ENCODE data around the gene CUL5.

The CUL5 gene

GRCh38 chr11:108101090-108101775 is 92.5 kb downstream of the CUL5 start:
- Histone ChIP-seq H3K27me3 (ENCODE audit: low read length) (no peaks in the 10 kb centered on the region), H3F3A (ENCODE audit: insufficient read depth) (no peaks in the 10 kb centered on the region; the same call in 1 of the 2 replicates), H3K27ac (ENCODE audit: low read depth, low read length) (no peak overlapping the region), H3K9me2 (replicated peaks; ENCODE audit: insufficient read depth, low read length) (no peaks in the 10 kb centered on the region), H3K9me3 (ENCODE audit: insufficient read depth, low read length) (no peaks in the 10 kb centered on the region), H3K36me3 (ENCODE audit: low read length) (peaks cover 25% of the 10 kb centered on the region), H2AFZ (ENCODE audit: low read depth, low read length, severe bottlenecking) (no peak overlapping the region), H3K4me3 (ENCODE audit: insufficient read depth, low read length, poor library complexity, severe bottlenecking) (no peak overlapping the region), H3K79me2 (ENCODE audit: insufficient read depth, low read length) (no peaks in the 10 kb centered on the region), H4K20me1 (ENCODE audit: low read depth, low read length) (no peaks in the 10 kb centered on the region), H3K4me2 (ENCODE audit: low read depth, low read length, poor library complexity, severe bottlenecking) (no peak overlapping the region), H3K9ac (ENCODE audit: low read length) (no peak overlapping the region)
- TF ChIP-seq EZH2phosphoT487 (conservative IDR thresholded peaks at IDR 0.05; ENCODE audit: low read length) (no peak), CTCF (IDR thresholded peaks at IDR 0.05; ENCODE audit: insufficient read depth, low read length, poor library complexity, severe bottlenecking) (no peak)

DNA sequence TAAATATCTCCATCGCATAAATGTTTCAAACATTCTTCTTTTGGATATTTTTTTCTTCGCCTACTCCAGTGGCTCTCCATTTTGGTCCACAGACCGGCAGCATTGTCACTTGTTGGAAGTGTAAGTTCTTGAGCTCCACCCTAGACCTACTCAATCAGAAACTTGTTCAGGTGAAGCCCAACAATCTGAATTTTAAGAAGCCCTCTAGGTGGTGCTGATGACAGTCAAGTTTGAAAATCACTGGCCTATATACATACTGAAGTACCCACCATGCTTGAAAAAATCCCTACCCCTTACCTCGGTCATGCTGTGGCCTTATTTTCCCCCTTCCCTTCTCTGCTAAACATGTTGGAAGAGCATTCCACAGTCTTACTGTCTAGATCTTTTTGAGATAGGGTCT is 102.4 kb downstream of the CUL5 start:
- no peak overlapping the region for H3K27ac ChIP-seq (ENCODE audit: low read depth, low read length)
- H3K36me3 ChIP-seq (ENCODE audit: low read length) = no peaks in the 10 kb centered on the region
- no peaks in the 10 kb centered on the region for H3K79me2 ChIP-seq (ENCODE audit: insufficient read depth, low read length)
- no peaks in the 10 kb centered on the region for H3K9me3 ChIP-seq (ENCODE audit: insufficient read depth, low read length)
- H3K4me2 ChIP-seq (ENCODE audit: low read depth, low read length, poor library complexity, severe bottlenecking) = no peak overlapping the region
- no peaks in the 10 kb centered on the region for H4K20me1 ChIP-seq (ENCODE audit: low read depth, low read length)
- no peak overlapping the region for H2AFZ ChIP-seq (ENCODE audit: low read depth, low read length, severe bottlenecking)
- H3K9me2 ChIP-seq (replicated peaks; ENCODE audit: insufficient read depth, low read length) = no peaks in the 10 kb centered on the region
- H3K27me3 ChIP-seq (ENCODE audit: low read length) = no peaks in the 10 kb centered on the region
- no peak overlapping the region for H3K9ac ChIP-seq (ENCODE audit: low read length)
- no peak for TF ChIP-seq CTCF (IDR thresholded peaks at IDR 0.05; ENCODE audit: insufficient read depth, low read length, poor library complexity, severe bottlenecking)
- TF ChIP-seq EZH2phosphoT487 (conservative IDR thresholded peaks at IDR 0.05; ENCODE audit: low read length) = no peak
- H3K4me3 ChIP-seq (ENCODE audit: insufficient read depth, low read length, poor library complexity, severe bottlenecking) = no peak overlapping the region
- peaks cover 5% of the 10 kb centered on the region; the same call in 1 of the 2 replicates for H3F3A ChIP-seq (ENCODE audit: insufficient read depth)

DNA sequence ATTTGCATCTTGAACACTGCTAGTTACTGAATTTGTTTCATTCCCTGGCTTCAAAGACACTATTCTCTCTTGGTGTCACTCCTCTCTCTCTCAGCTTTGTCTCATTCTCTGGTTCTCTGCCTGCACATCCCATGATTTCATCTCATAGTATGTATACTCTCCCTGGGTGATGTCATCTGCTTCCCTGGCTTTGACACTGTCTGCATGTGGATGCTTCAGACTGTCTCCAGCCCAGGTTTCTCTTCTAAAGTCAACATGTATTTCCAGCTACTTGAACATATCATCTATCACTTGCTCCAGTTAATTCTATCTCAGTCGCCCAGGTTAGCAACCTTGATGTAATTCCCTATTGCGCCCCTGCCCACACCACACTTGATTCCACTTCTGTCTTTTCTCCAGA is 103.4 kb downstream of the CUL5 start:
- H3K36me3 ChIP-seq (ENCODE audit: low read length) = no peaks in the 10 kb centered on the region
- H3K79me2 ChIP-seq (ENCODE audit: insufficient read depth, low read length) = no peaks in the 10 kb centered on the region
- no peak overlapping the region for H3K9ac ChIP-seq (ENCODE audit: low read length)
- H3F3A ChIP-seq (ENCODE audit: insufficient read depth) = peaks cover 5% of the 10 kb centered on the region; the same call in 1 of the 2 replicates
- no peaks in the 10 kb centered on the region for H3K27me3 ChIP-seq (ENCODE audit: low read length)
- H4K20me1 ChIP-seq (ENCODE audit: low read depth, low read length) = no peaks in the 10 kb centered on the region
- no peak overlapping the region for H2AFZ ChIP-seq (ENCODE audit: low read depth, low read length, severe bottlenecking)
- no peaks in the 10 kb centered on the region for H3K9me3 ChIP-seq (ENCODE audit: insufficient read depth, low read length)
- no peak overlapping the region for H3K4me3 ChIP-seq (ENCODE audit: insufficient read depth, low read length, poor library complexity, severe bottlenecking)
- H3K4me2 ChIP-seq (ENCODE audit: low read depth, low read length, poor library complexity, severe bottlenecking) = no peak overlapping the region
- TF ChIP-seq CTCF (IDR thresholded peaks at IDR 0.05; ENCODE audit: insufficient read depth, low read length, poor library complexity, severe bottlenecking) (no peak), EZH2phosphoT487 (conservative IDR thresholded peaks at IDR 0.05; ENCODE audit: low read length) (no peak)
- H3K27ac ChIP-seq (ENCODE audit: low read depth, low read length) = no peak overlapping the region
- no peaks in the 10 kb centered on the region for H3K9me2 ChIP-seq (replicated peaks; ENCODE audit: insufficient read depth, low read length)
